ENCODE data around the gene RPS24. TPM values are rescaled to one million over a fixed set of nuclear protein-coding genes. Genes with fewer than 3 reads are reported as not detected.

The RPS24 gene
- total and polyA plus RNA-seq, 10 of the 15 experiments (the other 5 are each of a cell fraction or from before 2014, with no cell fraction given), result 1,343 to 7,285 (median 2,230) TPM

GRCh38 chr10:78059906-78060702, 26.4 kb downstream of the RPS24 start:
- intact Hi-C loops (cut with micrococcal nuclease; ENCODE audit: unreplicated experiment), result no loop called here
- POLR2A ChIA-PET, result no interaction called here
- ATAC-seq, result no peak

More at GRCh38 chr10:78059906-78060702, 26.4 kb downstream of the RPS24 start:
- TF ChIP-seq IRF3 (IDR thresholded peaks at IDR 0.05) (no peak), HCFC1 (IDR thresholded peaks at IDR 0.05; ENCODE audit: low read length) (no peak), HSF1 (IDR thresholded peaks at IDR 0.05; ENCODE audit: low read depth, low read length) (no peak), MEF2A (IDR thresholded peaks at IDR 0.05; ENCODE audit: insufficient read depth, low read depth, low read length) (no peak), HDAC6 (IDR thresholded peaks at IDR 0.05; ENCODE audit: unreplicated experiment) (no peak), ZNF24 (IDR thresholded peaks at IDR 0.05) (no peak), NRF1 (conservative IDR thresholded peaks at IDR 0.05; ENCODE audit: low read depth, low read length) (no peak), SMAD5 (IDR thresholded peaks at IDR 0.05; ENCODE audit: low read depth) (no peak), EGR1 (IDR thresholded peaks at IDR 0.05; ENCODE audit: borderline replicate concordance in 1 of 2, low read depth in 2 of 2, low read length in 2 of 2) (no peak), KDM1A (IDR thresholded peaks at IDR 0.05; ENCODE audit: borderline replicate concordance) (no peak)
- H3K79me2 ChIP-seq (ENCODE audit: control insufficient read depth, insufficient read depth, low read length), result no peaks in the 10 kb centered on the region
- H3K9me3 ChIP-seq (replicated peaks; ENCODE audit: control insufficient read depth, insufficient read depth, low read length), result no peaks in the 10 kb centered on the region; the same call in 2 of the 3 replicates
- ChIA-PET RAD21 (ENCODE audit: unreplicated experiment) (no interaction called here), CTCF (no interaction called here), SMC1A (ENCODE audit: uncharacterized antibody, unreplicated experiment) (no interaction called here)
- H3K9ac ChIP-seq (ENCODE audit: control insufficient read depth, insufficient read depth, low read length), result no peak overlapping the region
- no peak overlapping the region for H3K4me2 ChIP-seq (ENCODE audit: control insufficient read depth, insufficient read depth)
- 61% methylated on average over 12 of the region's 12 CpGs for WGBS (ENCODE audit: insufficient coverage, insufficient replicate concordance, low lambda C conversion rate, missing lambda C conversion rate)
- DNase-seq (ENCODE audit: low read depth, low spot score) (no peak), FAIRE-seq (no peak)
- no peak overlapping the region for H3K4me3 ChIP-seq
- no peak overlapping the region for H2AFZ ChIP-seq (ENCODE audit: control insufficient read depth, low read depth, low read length)
- H3K36me3 ChIP-seq (ENCODE audit: control insufficient read depth in 2 of 2, insufficient read depth in 2 of 2, low read length in 1 of 2), result no peaks in the 10 kb centered on the region
- no peaks in the 10 kb centered on the region for H3K4me1 ChIP-seq (ENCODE audit: control insufficient read depth, insufficient read depth, low read length)
- in situ Hi-C loops (cut with MboI), result no loop called here
- H4K20me1 ChIP-seq (ENCODE audit: control insufficient read depth, insufficient read depth), result no peaks in the 10 kb centered on the region
- H3K27me3 ChIP-seq (replicated peaks in 1 of 2; ENCODE audit: control insufficient read depth in 2 of 2, insufficient read depth in 2 of 2, low read length in 1 of 2), result no peaks in the 10 kb centered on the region
- BruUV-seq (replicated peaks), result no TSS peak
- no peak overlapping the region for H3K27ac ChIP-seq (ENCODE audit: control insufficient read depth, insufficient read depth)

Data from GM12878 (cell line).